HCT116 (cell line): ENCODE data around the gene PLPPR3. TPM values are rescaled to one million over a fixed set of nuclear protein-coding genes. Genes with fewer than 3 reads are reported as not detected.

Experiments
- ATAC-seq: fragments of 200-7000 bp; cut with Tn5 transposase; 2 replicates; pipeline ENCODE4 v1.9.1; 2020; ENCODE audit warnings: mild to moderate bottlenecking, moderate library complexity
- BruUV-seq: library from RNA; stranded (reverse); fragments of 400-500 nt; replicated peaks from 2 replicates; lab custom pipeline; 2021; lab: Mats Ljungman, UMichigan
- CTCF ChIA-PET: fragments of 300-600 bp; sonication (Branson Sonifier 250); formaldehyde crosslinking; loops from one replicate; lab custom pipeline; 2021; ENCODE audit warnings: antibody characterized with exemption; lab: Charles Lee
- POLR2A ChIA-PET: fragments of 300-600, 350-600 bp; sonication (Branson Sonifier 250); formaldehyde crosslinking; loops from one replicate; lab custom pipeline; 2021; ENCODE audit warnings: antibody characterized with exemption; lab: Charles Lee
- RAD21 ChIA-PET, 2 experiments: fragments of 300-600 bp; sonication (Branson Sonifier 250); formaldehyde crosslinking; loops; one replicate each; lab custom pipeline; 2023; ENCODE audit warnings: low total read pairs in 2 of 2; ENCODE audit not compliant: uncharacterized antibody in 2 of 2, unreplicated experiment in 2 of 2, low non-redundant PET in 1 of 2; lab: Charles Lee
- DNase-seq: peaks from one replicate; pipeline ENCODE4 v3.0.0-alpha.2; 2010; ENCODE audit warnings: low read depth, low spot score
- H2AFZ ChIP-seq: fragments of 200-600 bp; shearing (Covaris generic), sonication (generic); 2 replicates; pipeline ENCODE4 v1.6.1; 2017; ENCODE audit warnings: low read depth, mixed run types, mixed read lengths, antibody characterized with exemption, low read length; ENCODE audit not compliant: poor library complexity, severe bottlenecking
- H3K27ac ChIP-seq: 2 replicates; pipeline ENCODE4 v1.5.1; 2012; ENCODE audit warnings: low read depth, low read length
- H3K27me3 ChIP-seq: fragments of 200-600 bp; sonication (generic); 2 replicates; pipeline ENCODE4 v1.6.1; 2016; ENCODE audit warnings: mixed run types, low read length, mixed read lengths; ENCODE audit not compliant: insufficient read depth
- H3K36me3 ChIP-seq, 2 experiments: fragments of 200-500 bp in 1 of 2; fragments of 200-600 bp in 1 of 2; sonication (Bioruptor generic) in 1 of 2; sonication (generic) in 1 of 2; 2 replicates each; pipeline versions ENCODE4 v1.5.1 to v1.6.1; 2014 to 2016; ENCODE audit warnings: low read length in 2 of 2, inconsistent platforms in 1 of 2, mixed read lengths in 1 of 2, mixed run types in 1 of 2; ENCODE audit not compliant: insufficient read depth in 2 of 2, control insufficient read depth in 1 of 2
- H3K4me1 ChIP-seq, 2 experiments: fragments of 200-600 bp in 1 of 2; sonication (generic) in 1 of 2; 2 replicates each; pipeline versions ENCODE4 v1.5.1 to v1.6.1; 2012 to 2017; ENCODE audit warnings: low read length in 2 of 2, inconsistent platforms in 1 of 2, mild to moderate bottlenecking in 1 of 2, mixed read lengths in 1 of 2, mixed run types in 1 of 2, moderate library complexity in 1 of 2; ENCODE audit not compliant: insufficient read depth in 2 of 2, control insufficient read depth in 1 of 2
- H3K4me2 ChIP-seq: fragments of 200-600 bp; sonication (generic); 2 replicates; pipeline ENCODE4 v1.6.1; 2017; ENCODE audit warnings: mixed run types, low read length, mixed read lengths
- H3K4me3 ChIP-seq, 2 experiments: fragments of 200-600 bp in 1 of 2; sonication (generic) in 1 of 2; replicated peaks in 1 of 2; 2 replicates each; pipeline ENCODE4 v1.5.1; 2011 to 2016; ENCODE audit warnings: low read length in 2 of 2, control low read depth in 1 of 2, low read depth in 1 of 2, mild to moderate bottlenecking in 1 of 2, mixed read lengths in 1 of 2, mixed run types in 1 of 2
- H3K79me2 ChIP-seq: fragments of 200-600 bp; sonication (generic); 2 replicates; pipeline ENCODE4 v1.6.1; 2017; ENCODE audit warnings: mild to moderate bottlenecking, mixed run types, low read length, moderate library complexity, mixed read lengths; ENCODE audit not compliant: insufficient read depth
- H3K9ac ChIP-seq: fragments of 200-600 bp; sonication (generic); 2 replicates; pipeline ENCODE4 v1.6.1; 2016; ENCODE audit warnings: low read length, mixed read lengths
- H3K9me2 ChIP-seq: fragments of 200-600 bp; sonication (generic), shearing (Covaris generic); 2 replicates; pipeline ENCODE4 v1.6.1; 2017; ENCODE audit warnings: mixed run types, mild to moderate bottlenecking, moderate library complexity; ENCODE audit not compliant: insufficient read depth
- H3K9me3 ChIP-seq, 2 experiments: fragments of 200-500 bp in 1 of 2; fragments of 200-600 bp in 1 of 2; sonication (Bioruptor generic) in 1 of 2; sonication (generic) in 1 of 2; 2 replicates each; pipeline ENCODE4 v1.6.1; 2014 to 2017; ENCODE audit warnings: low read length in 2 of 2, mixed read lengths in 2 of 2, inconsistent platforms in 1 of 2, low read depth in 1 of 2, mild to moderate bottlenecking in 1 of 2, mixed run types in 1 of 2, moderate library complexity in 1 of 2; ENCODE audit not compliant: control insufficient read depth in 1 of 2, insufficient read depth in 1 of 2
- H4K20me1 ChIP-seq: fragments of 200-600 bp; sonication (generic), shearing (Covaris generic); 2 replicates; pipeline ENCODE4 v1.6.1; 2017; ENCODE audit warnings: mixed run types, mild to moderate bottlenecking, moderate library complexity; ENCODE audit not compliant: insufficient read depth
- CBX3 ChIP-seq: IDR thresholded peaks from 2 replicates; pipeline ENCODE4 v1.6.1; 2012; ENCODE audit warnings: low read depth
- EZH2 ChIP-seq: fragments of 200-600 bp; sonication (generic); IDR thresholded peaks from 2 replicates; pipeline ENCODE4 v1.6.1; 2017; ENCODE audit warnings: antibody characterized with exemption, mixed run types
- EZH2phosphoT487 ChIP-seq: fragments of 200-600 bp; IDR thresholded peaks from 2 replicates; pipeline ENCODE4 v1.6.1; 2018; ENCODE audit warnings: antibody characterized with exemption, borderline replicate concordance
- FOSL1 ChIP-seq: IDR thresholded peaks from 2 replicates; pipeline ENCODE4 v1.6.1; 2012; ENCODE audit warnings: low read depth
- JUND ChIP-seq: IDR thresholded peaks from 2 replicates; pipeline ENCODE4 v1.6.1; 2012
- SP1 ChIP-seq: IDR thresholded peaks from 2 replicates; pipeline ENCODE4 v1.6.1; 2012; ENCODE audit warnings: low read depth
- SRF ChIP-seq: IDR thresholded peaks from 2 replicates; pipeline ENCODE4 v1.6.1; 2012; ENCODE audit warnings: low read depth
- TCF7L2 ChIP-seq: IDR thresholded peaks from 2 replicates; pipeline ENCODE4 v1.7.0; 2011; ENCODE audit warnings: borderline replicate concordance, inconsistent platforms; ENCODE audit not compliant: insufficient read depth, insufficient read length; ENCODE audit errors: extremely low read depth
- ZFX ChIP-seq: fragments of 450-650 bp; IDR thresholded peaks from 2 replicates; pipeline ENCODE4 v1.6.1; 2017
- ZNF274 ChIP-seq: fragments of 200-500 bp; sonication (Bioruptor generic); IDR thresholded peaks from 2 replicates; pipeline ENCODE4 v1.6.1; 2014; ENCODE audit warnings: mild to moderate bottlenecking, low read depth, low read length, inconsistent platforms
- intact Hi-C: fragments of 100-400 bp; cut with micrococcal nuclease; formaldehyde crosslinking; loops from 2 replicates; pipeline ENCODE4 v1.10.0; 2022
- total RNA-seq: library from RNA; stranded (reverse); gene quantifications from one replicate; pipeline ENCODE4 v1.2.1, GENCODE V29; 2021; ENCODE audit not compliant: unreplicated experiment
- TF ChIP-seq, protein P1 (sequence below): IDR thresholded peaks from 2 replicates; pipeline ENCODE4 v1.6.1; 2012; ENCODE audit warnings: low read depth
- TF ChIP-seq, protein P2 (sequence below): IDR thresholded peaks from 2 replicates; pipeline ENCODE4 v1.6.1; 2012
- TF ChIP-seq, protein P3 (sequence below), 3 experiments: fragments of 200-600 bp in 1 of 3; sonication (generic) in 1 of 3; IDR thresholded peaks in 2 of 3; conservative IDR thresholded peaks in 1 of 3; 2 replicates each; pipeline ENCODE4 v1.5.1; 2012 to 2017; ENCODE audit warnings: low read depth in 2 of 3, low read length in 2 of 3, antibody characterized with exemption in 1 of 3, borderline replicate concordance in 1 of 3, control low read depth in 1 of 3, mild to moderate bottlenecking in 1 of 3, mixed read lengths in 1 of 3, mixed run types in 1 of 3, moderate library complexity in 1 of 3; ENCODE audit not compliant: insufficient read depth in 1 of 3

The PLPPR3 gene
- total RNA-seq, 1 experiment from 2014 or later: 0.27 TPM

DNA sequence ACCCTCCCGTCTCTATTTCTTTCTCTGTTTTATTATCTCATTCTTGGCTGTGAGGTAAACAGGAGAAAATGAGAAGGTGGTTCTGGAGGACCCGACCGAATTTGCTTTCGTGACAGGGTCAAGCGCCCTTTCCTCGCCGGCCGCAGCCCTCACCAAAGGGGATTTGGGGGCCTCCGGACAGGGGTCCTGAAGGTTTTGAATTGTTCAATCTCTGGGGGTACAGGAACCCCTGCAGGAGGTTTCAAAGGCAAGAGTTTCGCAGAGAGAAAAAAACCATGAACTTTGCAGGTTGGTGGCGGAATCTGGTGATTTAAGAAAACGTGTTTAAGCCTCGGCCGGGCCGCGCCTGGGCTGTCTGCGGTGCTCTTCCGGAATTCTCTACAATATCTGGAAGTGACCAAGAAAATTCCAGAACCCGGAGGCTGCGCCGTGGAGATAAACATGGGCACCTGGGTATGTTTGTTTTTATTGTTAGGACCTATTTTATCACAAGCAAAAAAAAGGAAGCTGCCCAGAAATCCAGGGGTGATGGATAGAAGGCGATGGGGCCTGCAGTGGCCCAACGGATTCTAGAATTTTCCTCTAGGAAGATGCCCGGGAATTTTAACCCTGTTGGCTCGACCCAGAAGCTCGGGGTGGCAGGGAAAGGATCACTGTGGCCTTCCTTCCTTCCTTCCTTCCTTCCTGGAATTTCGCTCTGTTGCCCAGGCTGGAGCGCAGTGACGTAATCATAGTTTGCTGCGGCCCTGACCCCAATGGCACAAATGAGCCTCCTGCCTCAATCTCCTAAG lies 38.7 kb downstream of the PLPPR3 start:
- H2AFZ ChIP-seq: peak overlapping the region; percentile 95
- H3K27me3 ChIP-seq: no peaks in the 10 kb centered on the region
- peak overlapping the region; percentile 55 for H3K9ac ChIP-seq
- peaks cover 30 to 38% of the 10 kb centered on the region in 2 experiments for H3K4me1 ChIP-seq
- H3K9me3 ChIP-seq: no peaks in the 10 kb centered on the region
- peak overlapping the region; percentile 27 to 49 for H3K4me3 ChIP-seq
- DNase-seq (no peak), ATAC-seq (no peak)
- CTCF ChIA-PET: no interaction called here
- POLR2A ChIA-PET: no interaction called here
- no peaks in the 10 kb centered on the region for H3K36me3 ChIP-seq
- intact Hi-C loops: no loop called here
- H4K20me1 ChIP-seq: no peaks in the 10 kb centered on the region
- RAD21 ChIA-PET: no interaction called here
- no peaks in the 10 kb centered on the region for H3K79me2 ChIP-seq
- no peaks in the 10 kb centered on the region for H3K9me2 ChIP-seq
- TF ChIP-seq, protein P1, sequence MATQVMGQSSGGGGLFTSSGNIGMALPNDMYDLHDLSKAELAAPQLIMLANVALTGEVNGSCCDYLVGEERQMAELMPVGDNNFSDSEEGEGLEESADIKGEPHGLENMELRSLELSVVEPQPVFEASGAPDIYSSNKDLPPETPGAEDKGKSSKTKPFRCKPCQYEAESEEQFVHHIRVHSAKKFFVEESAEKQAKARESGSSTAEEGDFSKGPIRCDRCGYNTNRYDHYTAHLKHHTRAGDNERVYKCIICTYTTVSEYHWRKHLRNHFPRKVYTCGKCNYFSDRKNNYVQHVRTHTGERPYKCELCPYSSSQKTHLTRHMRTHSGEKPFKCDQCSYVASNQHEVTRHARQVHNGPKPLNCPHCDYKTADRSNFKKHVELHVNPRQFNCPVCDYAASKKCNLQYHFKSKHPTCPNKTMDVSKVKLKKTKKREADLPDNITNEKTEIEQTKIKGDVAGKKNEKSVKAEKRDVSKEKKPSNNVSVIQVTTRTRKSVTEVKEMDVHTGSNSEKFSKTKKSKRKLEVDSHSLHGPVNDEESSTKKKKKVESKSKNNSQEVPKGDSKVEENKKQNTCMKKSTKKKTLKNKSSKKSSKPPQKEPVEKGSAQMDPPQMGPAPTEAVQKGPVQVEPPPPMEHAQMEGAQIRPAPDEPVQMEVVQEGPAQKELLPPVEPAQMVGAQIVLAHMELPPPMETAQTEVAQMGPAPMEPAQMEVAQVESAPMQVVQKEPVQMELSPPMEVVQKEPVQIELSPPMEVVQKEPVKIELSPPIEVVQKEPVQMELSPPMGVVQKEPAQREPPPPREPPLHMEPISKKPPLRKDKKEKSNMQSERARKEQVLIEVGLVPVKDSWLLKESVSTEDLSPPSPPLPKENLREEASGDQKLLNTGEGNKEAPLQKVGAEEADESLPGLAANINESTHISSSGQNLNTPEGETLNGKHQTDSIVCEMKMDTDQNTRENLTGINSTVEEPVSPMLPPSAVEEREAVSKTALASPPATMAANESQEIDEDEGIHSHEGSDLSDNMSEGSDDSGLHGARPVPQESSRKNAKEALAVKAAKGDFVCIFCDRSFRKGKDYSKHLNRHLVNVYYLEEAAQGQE: no peak
- TF ChIP-seq SRF (no peak), EZH2 (no peak), FOSL1 (no peak), ZFX (no peak), CBX3 (no peak), JUND (no peak), ZNF274 (no peak), SP1 (no peak), EZH2phosphoT487 (no peak), TCF7L2 (no peak)
- TF ChIP-seq, protein P2, sequence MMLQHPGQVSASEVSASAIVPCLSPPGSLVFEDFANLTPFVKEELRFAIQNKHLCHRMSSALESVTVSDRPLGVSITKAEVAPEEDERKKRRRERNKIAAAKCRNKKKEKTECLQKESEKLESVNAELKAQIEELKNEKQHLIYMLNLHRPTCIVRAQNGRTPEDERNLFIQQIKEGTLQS: no peak
- TF ChIP-seq, protein P3, sequence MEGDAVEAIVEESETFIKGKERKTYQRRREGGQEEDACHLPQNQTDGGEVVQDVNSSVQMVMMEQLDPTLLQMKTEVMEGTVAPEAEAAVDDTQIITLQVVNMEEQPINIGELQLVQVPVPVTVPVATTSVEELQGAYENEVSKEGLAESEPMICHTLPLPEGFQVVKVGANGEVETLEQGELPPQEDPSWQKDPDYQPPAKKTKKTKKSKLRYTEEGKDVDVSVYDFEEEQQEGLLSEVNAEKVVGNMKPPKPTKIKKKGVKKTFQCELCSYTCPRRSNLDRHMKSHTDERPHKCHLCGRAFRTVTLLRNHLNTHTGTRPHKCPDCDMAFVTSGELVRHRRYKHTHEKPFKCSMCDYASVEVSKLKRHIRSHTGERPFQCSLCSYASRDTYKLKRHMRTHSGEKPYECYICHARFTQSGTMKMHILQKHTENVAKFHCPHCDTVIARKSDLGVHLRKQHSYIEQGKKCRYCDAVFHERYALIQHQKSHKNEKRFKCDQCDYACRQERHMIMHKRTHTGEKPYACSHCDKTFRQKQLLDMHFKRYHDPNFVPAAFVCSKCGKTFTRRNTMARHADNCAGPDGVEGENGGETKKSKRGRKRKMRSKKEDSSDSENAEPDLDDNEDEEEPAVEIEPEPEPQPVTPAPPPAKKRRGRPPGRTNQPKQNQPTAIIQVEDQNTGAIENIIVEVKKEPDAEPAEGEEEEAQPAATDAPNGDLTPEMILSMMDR (IDR thresholded peaks at IDR 0.05 in 2 of 3, conservative IDR thresholded peaks at IDR 0.05 in 1 of 3; ENCODE audit: borderline replicate concordance in 1 of 3, insufficient read depth in 1 of 3, low read depth in 2 of 3, low read length in 2 of 3): no peak
- peak overlapping the region; percentile 93 for H3K4me2 ChIP-seq
- BruUV-seq: no TSS peak
- H3K27ac ChIP-seq: peak overlapping the region; percentile 65
